Stimulated activated CD4-positive, alpha-beta T cell treated with anti-CD3 and anti-CD28 coated beads, Interleukin-12 subunit alpha, Interleukin-12 subunit beta, amount 100 ng/mL, for 24 hours (primary cell): ENCODE measurements around the gene FEM1A.
"Not testable (repeated sequence)": the region's sequence is repeated elsewhere in the genome, so short reads cannot be mapped to it uniquely, and the experiment has no call there.

Experiments used
- DNase-seq, 2 experiments: peaks; one replicate each; pipeline ENCODE4 v3.0.0-alpha.2; 2020; ENCODE audit warnings: low read depth in 2 of 2

Gene FEM1A

DNA sequence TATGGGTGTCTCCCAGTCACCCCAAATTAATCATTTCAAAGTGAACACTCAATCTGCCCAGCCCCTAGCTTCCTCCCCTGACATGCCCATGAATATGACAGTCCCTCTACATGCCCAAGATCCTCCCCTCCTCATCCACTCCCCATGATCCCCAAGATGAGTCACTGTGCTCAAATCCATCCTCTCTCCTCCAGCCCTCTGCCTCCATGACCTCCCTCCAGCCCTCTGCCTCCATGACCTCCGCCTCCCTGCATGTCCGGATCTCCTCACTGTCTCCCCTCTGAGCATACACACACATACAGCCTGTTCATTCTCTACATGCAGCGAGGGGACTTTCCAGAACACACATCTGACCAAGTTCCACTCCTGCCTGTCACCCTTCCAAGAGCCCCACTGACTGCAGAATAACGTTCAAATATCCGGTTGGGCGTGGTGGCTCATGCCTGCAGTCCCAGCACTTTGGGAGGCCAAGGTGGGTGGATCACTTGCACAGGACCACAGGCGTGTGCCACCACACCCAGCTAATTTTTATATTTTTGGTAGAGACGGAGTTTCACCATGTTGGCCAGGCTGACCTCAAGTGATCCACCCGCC, 18.4 kb upstream of the FEM1A start:
- no peak for DNase-seq

GRCh38 chr19:4774136-4774535, 17.4 kb upstream of the FEM1A start:
- DNase-seq: no peak

- no peak for DNase-seq
These were observed 15.8 kb upstream of the FEM1A start for GRCh38 chr19:4775627-4776152.

DNA sequence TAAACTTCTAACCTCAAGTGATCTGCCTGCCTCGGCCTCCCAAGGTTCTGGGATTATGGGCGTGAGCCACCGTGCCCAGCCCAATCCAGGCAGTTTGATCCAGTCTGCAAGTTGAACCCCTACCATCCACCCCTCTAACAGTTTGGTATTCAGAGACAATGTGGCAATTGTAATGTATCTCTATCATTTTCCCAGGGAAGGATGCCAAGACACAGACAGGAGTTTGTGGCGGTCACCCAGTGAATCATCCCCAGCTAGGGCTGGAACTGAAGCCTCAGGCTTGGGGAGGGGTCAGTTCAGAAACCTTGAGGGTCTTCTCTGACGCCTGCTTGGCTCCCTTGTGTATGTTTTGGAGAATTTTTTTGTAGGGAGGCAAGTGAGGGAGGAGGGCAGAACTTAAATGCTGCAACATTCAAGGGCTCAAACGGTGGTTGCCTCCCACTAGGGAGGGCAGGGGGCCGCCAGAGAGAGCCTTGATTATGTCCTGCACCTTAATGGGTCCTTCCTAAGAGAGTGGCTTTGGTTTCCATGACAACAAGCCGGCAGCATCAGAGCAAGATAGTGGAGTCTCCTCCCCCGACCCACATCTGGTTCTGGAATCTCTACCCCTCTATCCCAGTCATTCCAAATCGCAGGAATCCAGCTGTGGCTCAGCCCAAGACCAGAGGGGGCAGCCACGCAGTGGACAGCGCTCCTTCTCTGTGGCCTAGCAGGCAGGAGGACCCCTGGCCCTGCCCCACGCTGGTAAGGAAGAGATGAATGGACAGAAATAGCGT, 14.9 kb upstream of the FEM1A start:
- no peak for DNase-seq

- DNase-seq: not testable (repeated sequence)
These were observed 13.4 kb upstream of the FEM1A start for GRCh38 chr19:4778124-4778523.

- DNase-seq: no peak
These were observed 10.7 kb upstream of the FEM1A start for GRCh38 chr19:4780860-4781259.

DNA sequence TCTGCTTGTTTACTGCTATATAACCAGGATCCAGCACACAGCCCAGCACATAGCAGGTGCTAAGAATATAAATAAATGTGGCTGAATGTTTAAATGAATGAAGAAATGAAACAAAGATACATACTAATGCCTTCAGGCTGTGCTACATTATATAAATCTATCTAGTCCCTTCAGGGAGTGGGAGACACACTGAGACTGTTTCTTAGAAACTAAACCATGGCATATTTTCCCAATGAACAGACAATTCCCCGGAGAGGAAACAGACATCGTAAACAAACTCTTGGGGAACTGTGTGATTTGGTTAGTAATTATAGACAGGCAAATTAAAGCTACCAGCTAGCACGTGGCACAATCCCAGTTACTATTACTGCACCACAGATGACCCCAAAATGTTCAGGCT, 9.7 kb upstream of the FEM1A start:
- no peak for DNase-seq

- DNase-seq: not testable (repeated sequence)
These were observed 5.0 kb upstream of the FEM1A start for GRCh38 chr19:4786412-4787016.

DNA sequence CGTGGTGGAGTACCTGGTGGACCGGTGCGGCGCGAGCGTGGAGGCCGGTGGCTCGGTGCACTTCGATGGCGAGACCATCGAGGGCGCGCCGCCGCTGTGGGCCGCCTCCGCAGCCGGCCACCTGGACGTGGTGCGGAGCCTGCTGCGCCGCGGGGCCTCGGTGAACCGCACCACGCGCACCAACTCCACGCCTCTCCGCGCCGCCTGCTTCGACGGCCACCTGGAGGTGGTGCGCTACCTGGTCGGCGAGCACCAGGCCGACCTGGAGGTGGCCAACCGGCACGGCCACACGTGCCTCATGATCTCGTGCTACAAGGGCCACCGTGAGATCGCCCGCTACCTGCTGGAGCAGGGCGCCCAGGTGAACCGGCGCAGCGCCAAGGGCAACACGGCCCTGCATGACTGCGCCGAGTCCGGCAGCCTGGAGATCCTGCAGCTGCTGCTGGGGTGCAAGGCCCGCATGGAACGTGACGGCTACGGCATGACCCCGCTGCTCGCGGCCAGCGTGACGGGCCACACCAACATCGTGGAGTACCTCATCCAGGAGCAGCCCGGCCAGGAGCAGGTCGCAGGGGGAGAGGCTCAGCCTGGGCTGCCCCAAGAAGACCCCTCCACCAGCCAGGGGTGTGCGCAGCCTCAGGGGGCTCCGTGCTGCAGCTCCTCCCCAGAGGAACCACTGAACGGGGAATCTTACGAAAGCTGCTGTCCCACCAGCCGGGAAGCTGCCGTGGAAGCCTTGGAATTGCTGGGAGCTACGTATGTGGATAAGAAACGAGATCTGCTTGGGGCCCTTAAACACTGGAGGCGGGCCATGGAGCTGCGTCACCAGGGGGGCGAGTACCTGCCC, 708 bp downstream of the FEM1A start:
- DNase-seq: not testable (repeated sequence)

- not testable (repeated sequence) for DNase-seq
These were observed 1.3 kb downstream of the FEM1A start for GRCh38 chr19:4792866-4793195.

DNA sequence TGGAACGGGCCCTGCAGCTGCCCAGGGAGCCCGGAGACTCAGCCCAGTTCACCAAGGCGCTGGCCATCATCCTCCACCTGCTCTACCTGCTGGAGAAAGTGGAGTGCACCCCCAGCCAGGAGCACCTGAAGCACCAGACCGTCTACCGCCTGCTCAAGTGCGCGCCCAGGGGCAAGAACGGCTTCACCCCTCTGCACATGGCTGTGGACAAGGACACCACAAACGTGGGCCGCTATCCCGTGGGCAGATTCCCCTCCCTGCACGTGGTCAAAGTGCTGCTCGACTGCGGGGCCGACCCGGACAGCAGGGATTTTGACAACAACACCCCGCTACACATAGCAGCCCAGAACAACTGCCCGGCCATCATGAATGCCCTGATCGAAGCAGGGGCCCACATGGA, 1.7 kb downstream of the FEM1A start:
- not testable (repeated sequence) for DNase-seq

DNA sequence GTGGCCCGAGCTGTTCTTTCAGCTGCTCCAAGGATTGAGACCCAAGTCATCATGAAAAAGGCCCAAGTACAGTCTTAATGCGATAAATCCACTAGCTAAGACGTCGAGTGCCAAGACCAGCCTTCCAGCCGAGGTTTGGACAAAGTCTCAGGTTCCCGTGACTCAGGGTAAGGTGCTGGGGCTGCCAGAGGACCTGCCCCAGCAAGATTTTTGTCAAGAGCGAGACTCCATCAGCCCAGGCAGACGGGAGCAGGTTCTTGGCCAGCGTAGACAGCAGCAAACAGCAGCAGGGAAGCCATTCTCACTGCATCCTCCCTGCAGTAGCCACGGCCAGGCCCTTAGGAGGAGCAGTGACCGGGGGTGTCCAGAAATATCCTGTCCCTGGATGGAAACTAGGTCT, 3.4 kb downstream of the FEM1A start:
- no peak for DNase-seq

GRCh38 chr19:4795400-4795799, 3.9 kb downstream of the FEM1A start:
- no peak for DNase-seq

DNA sequence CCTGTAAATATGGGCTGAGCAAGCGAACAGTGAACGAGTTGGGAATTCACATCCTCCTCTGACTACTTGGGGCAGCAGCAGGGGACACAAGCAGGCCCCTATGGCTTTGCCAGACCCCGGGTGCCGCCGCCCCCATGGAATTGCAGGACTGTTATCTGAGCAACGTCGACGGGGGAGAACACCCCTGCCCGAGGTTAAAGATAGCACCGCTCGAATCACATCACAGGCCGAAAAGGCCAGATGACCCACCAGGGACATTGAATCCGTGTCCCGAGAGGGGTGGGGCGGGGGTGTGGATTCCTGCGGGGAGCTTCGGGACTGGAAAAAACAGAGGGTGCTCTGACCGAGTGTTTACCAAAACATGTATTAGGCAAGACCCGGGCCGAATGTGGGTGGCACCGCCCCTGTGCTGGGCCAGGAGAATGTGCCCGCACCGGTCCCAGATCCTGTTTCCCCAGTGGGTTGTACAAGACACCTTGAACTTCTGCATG, 9.1 kb downstream of the FEM1A start:
- no peak for DNase-seq

DNA sequence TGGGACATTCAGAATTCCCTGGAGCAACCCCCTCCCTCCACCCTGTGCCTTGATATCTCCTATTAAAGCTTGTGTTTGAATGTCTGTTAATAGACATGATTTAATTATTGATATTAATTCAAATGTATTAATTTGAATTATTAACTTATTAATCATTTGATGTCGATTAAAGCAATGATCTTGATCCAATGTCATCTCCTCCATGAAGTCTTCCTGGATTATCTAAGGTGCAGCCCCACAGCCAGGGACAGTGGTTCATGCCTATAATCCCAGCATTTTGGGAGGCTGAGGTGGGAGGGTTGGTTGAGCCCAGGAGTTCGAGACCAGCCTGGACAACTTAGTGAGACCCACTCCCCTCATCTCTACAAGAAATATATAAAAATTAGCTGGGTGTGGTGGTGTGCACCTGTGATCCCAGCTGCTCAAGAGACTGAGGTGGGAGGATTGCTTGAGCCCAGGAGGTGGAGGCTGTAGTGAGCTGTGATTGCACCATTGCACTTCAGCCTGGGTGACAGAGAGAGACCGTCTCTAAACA, 9.6 kb downstream of the FEM1A start:
- no peak for DNase-seq

DNA sequence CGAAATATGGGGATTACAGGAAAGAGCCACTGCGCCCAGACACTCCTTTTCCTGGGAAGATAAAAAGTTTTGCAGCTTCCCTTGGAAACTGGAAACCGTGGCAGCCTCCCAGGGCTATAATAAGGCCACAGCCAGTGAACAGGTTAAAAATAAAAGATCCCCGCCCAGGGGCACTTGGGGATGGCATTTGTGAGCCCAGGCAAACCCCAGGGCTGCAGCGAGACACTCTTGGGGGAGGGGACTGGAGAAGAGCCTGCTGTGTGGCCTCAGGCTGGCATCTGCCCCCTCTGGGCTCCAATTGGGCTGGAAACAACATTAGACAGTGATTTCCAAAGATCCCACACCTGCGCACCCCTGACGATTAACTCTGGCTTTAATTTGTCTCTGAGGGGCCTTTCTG, 11.2 kb downstream of the FEM1A start:
- no peak for DNase-seq

DNA sequence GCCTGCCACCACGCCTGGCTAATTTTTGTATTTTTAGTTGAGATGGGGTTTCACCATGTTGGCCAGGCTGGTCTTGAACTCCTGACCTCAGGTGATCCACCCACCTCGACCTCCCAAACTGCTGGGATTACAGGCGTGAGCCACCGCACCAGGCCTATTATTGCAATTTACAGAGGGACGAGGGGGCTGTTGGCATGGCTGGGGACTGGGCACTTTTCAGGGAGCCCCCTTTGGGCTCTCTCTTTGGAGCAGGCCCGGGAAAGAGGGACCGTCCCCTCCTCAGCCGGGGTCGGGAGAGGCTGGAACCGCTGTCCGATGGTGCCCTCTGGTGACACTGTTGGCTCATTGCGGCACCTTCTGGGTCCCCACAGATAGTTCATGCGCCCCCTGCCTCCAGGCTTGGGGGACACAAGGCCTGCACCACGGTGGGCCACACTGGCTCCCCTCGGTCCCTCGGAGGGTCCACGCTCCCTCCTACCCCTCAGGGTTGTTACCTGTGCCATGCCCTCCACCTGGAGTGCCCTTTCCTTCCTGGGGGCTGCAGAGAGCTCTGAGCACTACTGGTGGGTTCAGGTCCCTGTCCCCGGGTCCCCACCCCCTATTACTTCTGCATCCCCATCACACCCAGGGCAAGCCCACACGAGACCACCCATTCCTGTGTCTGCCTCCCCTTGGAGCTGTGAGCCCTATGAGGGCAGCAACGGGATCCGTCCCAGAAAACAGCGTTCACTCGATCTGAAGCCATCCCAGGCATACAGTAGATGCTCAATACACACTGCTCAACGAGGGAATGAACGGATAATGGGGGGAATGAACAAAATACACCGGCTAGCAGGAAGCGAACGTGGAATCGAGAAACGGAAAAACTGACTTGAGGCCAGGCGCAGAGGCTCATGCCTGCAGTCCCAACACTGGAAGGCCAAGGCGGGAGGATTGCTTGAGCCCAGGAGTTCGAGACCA, 12.5 kb downstream of the FEM1A start:
- DNase-seq: peak in 1 of 2 experiments; percentile 52

GRCh38 chr19:4805140-4805539, 13.6 kb downstream of the FEM1A start:
- DNase-seq: not testable (repeated sequence)

GRCh38 chr19:4806384-4806783, 14.8 kb downstream of the FEM1A start:
- no peak for DNase-seq

DNA sequence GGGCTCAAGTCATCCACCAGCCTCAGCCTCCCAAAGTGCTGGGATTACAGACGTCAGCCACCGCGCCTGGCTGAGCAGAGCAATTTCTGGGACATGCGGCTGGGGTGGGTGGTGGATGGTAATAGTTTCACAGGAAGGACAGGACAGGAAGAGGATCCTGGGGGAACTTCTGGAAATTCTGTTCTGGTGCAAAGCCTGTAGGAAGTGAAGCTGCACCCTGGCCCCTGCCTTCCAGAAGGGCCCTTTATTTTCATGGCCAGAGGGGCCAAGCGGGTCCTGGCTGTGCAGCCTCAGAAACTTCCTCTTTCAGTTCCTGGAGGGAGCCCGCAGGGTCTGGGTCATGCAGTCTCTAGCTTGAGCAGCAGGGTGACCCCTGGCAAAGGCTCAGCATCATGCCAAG, 15.7 kb downstream of the FEM1A start:
- DNase-seq: no peak
